NCI-H345 treated with DMSO at 0.1 percent for 48 hours (cell line): ENCODE measurements around the gene CCDC188.

Experiments used
- DNase-seq: peaks from one replicate; lab custom pipeline; 2025; ENCODE audit not compliant: unreplicated experiment; lab: John Stamatoyannopoulos, UW

The CCDC188 gene

DNA sequence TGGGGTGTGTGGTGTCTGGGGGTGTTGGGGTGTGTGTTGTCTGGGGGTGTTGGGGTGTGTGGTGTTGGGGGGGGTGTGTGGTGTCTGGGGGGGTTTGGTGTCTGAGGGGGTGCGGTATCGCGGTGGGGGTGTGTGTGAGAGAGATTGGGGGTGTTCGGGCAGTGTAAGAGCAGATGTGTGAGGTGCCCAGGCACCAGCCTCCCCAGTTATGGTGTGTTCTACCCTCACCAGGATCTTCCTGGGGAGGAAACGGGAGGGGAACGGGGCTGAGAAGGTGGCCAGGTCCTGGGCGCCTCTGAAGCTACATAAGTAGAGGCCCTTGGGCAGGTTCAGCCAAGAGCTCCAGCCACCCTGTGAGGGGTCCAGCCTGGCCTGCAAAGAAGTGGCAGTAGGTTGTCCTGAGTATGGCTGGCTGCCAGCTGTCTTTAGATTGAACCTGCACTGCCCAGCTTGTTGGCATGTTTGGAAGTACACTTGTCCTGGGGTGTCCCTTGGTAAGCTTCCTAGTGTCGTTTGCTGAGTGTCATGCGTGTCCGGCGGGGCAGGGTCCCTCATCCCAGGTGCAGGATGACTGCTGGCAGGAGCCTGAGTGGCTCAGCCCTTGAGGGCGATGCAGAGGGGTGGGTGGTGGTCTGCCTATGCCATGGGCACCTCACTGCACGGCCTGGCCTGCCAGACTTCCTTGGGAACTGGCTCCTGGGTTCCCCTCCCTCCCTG is 27.3 kb downstream of the CCDC188 start:
- DNase-seq, result no peak

DNA sequence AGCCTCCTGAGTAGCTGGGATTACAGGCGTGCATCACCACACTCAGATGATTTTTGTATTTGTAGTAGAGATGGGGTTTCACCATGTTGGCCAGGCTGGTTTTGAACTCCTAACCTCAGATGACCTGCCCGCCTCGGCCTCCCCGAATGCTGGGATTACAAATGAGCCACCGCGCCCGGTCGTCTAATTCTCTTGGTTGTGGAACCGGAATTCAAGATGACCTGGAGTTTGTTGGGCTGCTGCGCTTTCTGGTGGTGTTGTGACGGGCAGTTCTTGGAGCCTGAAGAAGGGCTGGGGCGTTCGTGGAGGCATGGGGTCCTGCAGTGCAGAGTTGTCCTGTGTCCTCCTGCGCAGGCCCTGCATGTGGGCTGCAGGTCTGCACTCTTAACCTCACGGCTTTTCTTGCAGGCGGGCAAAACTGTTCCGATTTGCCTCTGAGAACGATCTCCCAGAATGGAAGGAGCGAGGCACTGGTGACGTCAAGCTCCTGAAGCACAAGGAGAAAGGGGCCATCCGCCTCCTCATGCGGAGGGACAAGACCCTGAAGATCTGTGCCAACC is 28.9 kb downstream of the CCDC188 start:
- no peak for DNase-seq

DNA sequence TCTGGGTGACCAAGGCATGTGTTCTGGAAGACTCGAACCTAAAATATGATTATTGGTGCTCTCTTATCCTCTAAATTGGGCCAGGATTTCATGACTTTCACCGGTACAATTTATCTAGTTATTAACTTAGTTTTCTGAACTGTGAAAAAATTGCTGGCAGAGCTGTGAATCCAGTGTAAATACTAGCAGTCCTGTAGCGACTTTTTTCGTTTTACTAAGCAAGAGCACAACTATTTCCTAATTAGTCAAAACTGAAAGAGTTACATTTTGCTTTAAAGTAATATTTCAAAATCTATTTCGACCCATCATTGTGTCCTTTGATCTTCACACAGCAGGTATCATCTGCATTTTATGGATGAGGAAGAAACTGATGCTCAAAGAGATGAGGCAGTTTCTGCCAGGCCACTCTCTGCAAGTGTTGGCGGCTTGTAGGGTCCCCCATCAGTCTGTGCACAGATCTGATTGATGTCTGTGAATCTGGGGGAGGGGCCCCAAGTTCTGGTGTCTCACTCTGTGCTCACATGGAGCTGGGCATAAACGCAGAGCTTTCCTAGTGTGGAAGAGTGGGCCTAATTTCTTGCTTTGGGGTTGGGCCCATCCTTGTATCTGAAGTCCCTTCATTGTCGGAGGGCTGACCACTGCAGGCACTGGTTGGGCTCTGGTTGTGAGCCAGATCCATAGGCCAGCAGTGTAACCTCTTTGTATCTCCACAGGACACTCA is 32.4 kb downstream of the CCDC188 start:
- DNase-seq, result no peak

DNA sequence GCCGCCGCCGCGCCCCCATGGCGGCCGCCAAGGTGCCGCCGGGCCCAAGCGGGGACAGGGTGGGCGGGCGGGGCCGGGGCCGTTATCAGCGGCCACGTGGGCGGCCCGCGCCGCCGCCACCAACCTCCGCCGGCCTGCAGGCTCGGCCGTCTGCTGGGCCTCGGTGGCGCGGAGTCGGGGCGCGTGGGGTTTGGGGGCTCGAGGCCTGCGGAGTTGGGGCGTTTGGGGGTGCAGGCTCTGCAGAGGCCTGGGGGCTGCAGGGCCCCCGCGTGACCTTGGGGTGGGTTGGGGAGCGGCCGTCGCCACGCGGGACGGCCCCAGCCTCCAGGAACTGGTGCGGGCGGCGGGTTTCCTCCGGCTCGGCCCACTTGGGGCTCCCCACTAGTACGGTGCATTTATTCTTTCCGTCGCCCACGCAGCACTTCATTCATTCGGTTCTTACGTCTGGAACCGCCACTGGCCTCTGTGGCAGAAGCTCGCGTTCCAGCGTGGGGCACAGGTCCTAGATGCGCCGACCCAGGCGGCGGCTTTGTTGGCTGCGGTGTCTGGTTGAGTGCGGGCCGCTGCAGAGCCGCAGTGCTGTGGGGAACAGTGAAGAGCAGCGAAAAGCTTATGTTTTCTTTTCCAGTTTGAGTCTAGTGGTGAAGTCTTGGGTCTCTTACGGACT is 33.1 kb downstream of the CCDC188 start:
- no peak for DNase-seq

DNA sequence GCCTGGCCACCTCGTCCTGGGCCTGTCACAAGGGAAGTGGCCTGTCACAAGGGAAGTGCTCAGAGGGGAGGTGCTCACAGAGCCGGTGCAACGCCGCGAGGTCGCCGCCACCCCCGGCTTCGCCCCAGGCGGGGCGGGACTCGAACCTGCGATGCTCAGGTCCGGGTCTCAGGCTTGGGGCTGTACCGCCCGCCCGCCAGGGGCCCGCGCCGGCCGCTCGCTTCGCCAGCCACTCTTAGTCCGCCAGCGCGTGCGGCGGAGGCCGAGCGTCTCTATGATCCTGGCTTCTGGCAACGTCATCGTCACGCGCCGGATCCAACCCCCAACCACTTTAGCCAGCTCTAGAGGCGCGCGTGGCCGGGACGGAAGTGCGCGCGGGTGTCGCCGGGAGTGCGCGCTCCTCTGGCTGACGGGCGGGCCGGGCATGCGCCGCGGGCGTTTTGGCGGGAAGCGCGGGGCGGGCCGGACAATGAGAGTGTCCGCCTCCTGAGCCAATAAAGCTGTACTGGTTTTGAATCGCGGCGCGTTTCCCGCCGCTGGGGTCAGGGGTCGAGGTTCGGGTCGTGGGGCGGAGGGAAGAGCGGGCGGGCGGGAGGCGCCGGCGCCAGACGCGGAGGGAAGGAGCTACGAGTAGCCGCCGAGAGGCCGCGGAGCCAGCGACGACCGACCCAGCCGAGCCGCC is 33.8 kb downstream of the CCDC188 start, which contains the start of gene TRMT2A:
TRMT2A (minus strand) TSS at position 276 of the 682 bp plus-strand sequence. CDS start 320 bp downstream, outside the sequence.
- DNase-seq, result peak; percentile 82

DNA sequence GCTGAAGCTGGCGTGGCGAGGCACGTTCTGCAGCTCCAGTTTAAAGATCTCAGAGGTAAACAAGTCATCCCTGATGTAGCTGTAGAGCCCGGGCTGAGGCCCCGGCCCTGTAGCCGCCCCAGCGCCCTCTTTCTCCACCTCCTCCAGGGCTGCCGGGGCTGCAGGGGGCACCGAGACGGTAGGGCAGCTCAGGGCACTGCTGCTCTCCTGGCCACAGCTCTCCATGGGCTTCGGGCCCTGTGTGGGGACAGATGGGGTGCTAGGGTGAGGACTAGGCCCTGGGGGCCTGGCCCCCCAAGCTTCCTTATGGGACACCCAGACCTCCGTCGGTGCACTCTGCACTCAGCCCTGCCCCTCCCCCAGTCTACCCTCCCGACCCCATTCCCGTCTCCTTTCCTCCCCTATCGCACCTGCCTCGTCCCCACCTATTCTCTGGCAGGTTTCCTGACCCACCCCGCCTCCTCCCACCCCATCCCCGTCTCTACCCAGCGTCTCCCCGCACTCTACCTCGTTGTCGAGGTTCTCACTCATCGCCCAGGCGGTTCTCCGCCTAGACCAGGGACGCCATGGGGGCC is 34.4 kb downstream of the CCDC188 start:
- no peak for DNase-seq

- no peak for DNase-seq
These were observed 35.0 kb downstream of the CCDC188 start, which contains the start of gene RANBP1 for GRCh38 chr22:20115691-20116375. RANBP1 (plus strand) TSS chr22:20116104; CDS start chr22:20116185, 81 bp downstream.

- no peak for DNase-seq
These were observed 36.1 kb downstream of the CCDC188 start for GRCh38 chr22:20114506-20115475.

DNA sequence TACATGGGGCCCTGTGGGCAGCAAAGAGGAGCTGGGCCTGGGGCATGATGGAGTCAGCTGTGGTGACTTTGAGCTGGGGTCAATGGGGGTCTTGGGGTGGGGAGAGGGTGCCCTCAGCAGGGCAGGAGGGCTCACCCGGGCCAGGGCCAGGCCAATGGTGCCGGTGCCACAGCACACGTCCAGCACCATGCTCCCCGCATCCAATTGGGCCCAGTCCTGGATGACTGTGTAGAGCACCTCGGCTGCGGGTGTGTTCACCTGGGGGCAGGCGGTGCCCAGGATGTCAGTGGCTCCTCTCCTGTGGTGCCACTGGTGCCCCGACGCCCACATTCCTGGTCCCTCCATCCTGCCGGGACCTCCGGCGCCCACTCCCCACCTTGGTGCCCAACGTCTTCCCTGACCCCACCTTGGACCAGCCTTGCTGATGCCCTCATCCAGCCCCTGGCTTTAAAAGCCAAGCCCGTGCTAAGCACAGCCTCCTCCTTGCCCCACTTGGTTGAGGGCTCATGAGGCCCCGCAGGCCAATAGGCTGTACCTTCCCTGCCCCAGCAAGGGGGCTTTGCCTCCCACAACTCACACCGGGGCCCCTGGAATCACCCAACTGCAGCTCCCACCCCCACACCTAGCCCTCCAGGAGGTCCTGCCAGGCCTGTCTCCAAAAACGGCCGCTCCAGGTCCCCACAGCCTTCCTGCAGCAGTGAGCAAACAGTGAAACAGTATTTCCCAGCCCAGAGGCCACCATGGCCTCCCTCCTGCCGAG is 37.1 kb downstream of the CCDC188 start:
- DNase-seq, result no peak

DNA sequence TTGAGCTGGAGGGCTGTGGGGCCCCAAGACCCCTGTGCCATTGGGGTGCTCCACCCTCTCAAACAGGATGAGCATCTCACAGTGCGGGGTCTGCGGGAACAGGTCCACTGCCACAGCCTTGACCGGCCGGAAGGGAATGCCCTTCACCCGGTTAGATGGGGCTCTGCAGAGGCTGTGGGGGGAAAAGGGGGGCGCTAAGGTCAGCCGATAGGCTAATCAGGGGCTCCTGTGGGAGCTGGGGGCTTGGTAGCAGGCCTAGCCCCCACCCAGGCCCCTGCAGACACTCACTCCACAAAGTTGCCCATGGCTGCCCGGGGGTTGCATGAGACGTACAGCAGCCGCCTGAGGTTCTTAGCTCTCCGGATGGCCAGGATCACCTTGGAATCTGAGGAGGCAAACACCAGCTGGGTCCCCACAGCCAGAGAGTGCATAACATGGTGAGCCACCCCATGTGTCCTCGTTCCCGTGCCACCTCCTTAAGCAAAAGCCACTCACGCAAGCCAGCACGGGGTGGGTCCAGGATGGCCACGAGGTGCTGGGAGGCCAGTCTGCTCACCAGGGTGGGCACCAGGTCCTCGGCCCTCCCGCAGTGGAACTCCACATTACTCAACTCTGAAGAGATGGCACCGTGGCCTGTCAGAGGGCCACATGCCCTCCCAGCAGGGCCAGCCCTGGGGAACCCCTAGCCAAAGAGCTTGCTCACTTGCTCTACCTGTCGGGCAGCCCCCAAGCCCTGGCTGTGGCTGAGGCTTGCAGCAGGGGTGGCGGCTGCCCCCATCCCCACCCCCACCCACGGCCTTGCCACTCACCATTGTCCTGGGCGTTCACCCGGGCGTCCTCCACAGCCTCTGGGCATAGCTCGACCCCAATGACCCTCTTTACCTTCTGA is 38.0 kb downstream of the CCDC188 start:
- no peak for DNase-seq

DNA sequence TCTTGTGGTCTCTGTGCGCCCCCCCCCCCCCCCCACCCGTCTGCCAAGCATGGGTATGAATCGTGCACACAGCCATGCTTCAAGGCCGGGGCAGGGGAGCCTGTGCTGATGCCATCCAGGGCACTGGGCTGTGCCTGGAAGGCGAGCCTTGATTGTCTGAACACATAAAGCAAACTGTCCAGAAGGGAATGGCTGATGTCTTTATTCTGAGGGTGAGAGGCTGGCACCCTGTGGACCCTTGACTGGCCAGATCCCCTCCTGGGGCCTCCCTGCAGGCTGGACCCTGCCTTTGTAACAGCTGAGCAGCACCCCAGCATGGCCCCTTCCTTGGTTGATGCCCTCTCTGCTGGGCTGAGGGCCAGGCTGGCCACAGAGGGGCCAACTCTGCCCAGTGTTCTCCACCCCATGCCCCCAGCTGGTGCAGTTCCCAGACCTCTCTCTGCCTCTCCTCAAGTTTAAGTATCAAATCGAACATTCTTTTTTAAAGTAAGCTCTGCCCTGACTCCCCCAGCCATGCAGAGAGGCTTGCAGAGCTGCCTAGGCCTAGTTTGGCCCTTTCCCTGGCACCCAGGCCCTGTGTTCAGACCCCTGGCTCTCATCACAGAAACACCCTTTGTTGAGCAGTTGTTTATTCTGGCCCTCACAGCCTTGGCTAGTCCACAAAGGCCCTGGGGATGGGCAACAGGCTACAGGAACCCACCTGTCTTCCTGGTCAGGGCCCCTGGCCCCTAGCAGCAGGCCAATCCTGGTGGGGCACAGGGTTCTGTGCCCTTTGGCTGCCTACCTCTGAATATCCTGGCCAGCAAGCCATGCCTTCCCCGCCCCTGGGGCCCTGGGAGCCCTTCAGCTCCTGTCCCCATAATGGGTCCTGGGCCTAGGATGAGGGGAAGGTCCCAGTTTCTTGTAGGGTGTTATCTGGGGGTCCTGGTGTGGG is 38.9 kb downstream of the CCDC188 start:
- no peak for DNase-seq

- DNase-seq, result no peak
These were observed 39.7 kb downstream of the CCDC188 start for GRCh38 chr22:20111045-20111688.

GRCh38 chr22:20110359-20110985 is 40.4 kb downstream of the CCDC188 start:
- DNase-seq, result no peak

- no peak for DNase-seq
These were observed 41.2 kb downstream of the CCDC188 start for GRCh38 chr22:20109411-20110358.
